HG03565 (cell line): ENCODE measurements around the gene RAPGEF5.

ENCODE experiments used
- ATAC-seq: cut with Tn5 transposase; IDR thresholded peaks from one replicate; pipeline ENCODE4 v1.9.1; 2021; ENCODE audit warnings: mild to moderate bottlenecking, moderate library complexity; ENCODE audit not compliant: unreplicated experiment

The RAPGEF5 gene

GRCh38 chr7:22317632-22318031 is 39.3 kb downstream of the RAPGEF5 start:
- no peak for ATAC-seq

GRCh38 chr7:22316914-22317313 is 40.0 kb downstream of the RAPGEF5 start:
- no peak for ATAC-seq

- ATAC-seq, result no peak
These were observed 49.1 kb downstream of the RAPGEF5 start for GRCh38 chr7:22307816-22308215.

GRCh38 chr7:22305706-22306105 is 51.2 kb downstream of the RAPGEF5 start:
- no peak for ATAC-seq

GRCh38 chr7:22302951-22303423 is 54.0 kb downstream of the RAPGEF5 start:
- no peak for ATAC-seq

- no peak for ATAC-seq
These were observed 54.8 kb downstream of the RAPGEF5 start for GRCh38 chr7:22302193-22302592.

GRCh38 chr7:22301790-22302189 is 55.2 kb downstream of the RAPGEF5 start:
- no peak for ATAC-seq

GRCh38 chr7:22300839-22301238 is 56.1 kb downstream of the RAPGEF5 start:
- ATAC-seq, result no peak

GRCh38 chr7:22296916-22297315 is 60.0 kb downstream of the RAPGEF5 start:
- ATAC-seq, result no peak

- ATAC-seq, result no peak
These were observed 60.7 kb downstream of the RAPGEF5 start for GRCh38 chr7:22296265-22296566.

GRCh38 chr7:22295402-22296264 is 61.3 kb downstream of the RAPGEF5 start:
- no peak for ATAC-seq

- no peak for ATAC-seq
These were observed 64.4 kb downstream of the RAPGEF5 start for GRCh38 chr7:22292531-22292930.

GRCh38 chr7:22291977-22292376 is 65.0 kb downstream of the RAPGEF5 start:
- no peak for ATAC-seq

GRCh38 chr7:22288202-22288601 is 68.8 kb downstream of the RAPGEF5 start:
- ATAC-seq, result no peak

- no peak for ATAC-seq
These were observed 69.5 kb downstream of the RAPGEF5 start for GRCh38 chr7:22287412-22287811.

GRCh38 chr7:22286436-22286835 is 70.5 kb downstream of the RAPGEF5 start:
- no peak for ATAC-seq

GRCh38 chr7:22281481-22281880 is 75.5 kb downstream of the RAPGEF5 start:
- no peak for ATAC-seq

GRCh38 chr7:22280031-22280430 is 76.9 kb downstream of the RAPGEF5 start:
- no peak for ATAC-seq

GRCh38 chr7:22278660-22279059 is 78.3 kb downstream of the RAPGEF5 start:
- ATAC-seq, result no peak

- no peak for ATAC-seq
These were observed 79.6 kb downstream of the RAPGEF5 start for GRCh38 chr7:22277375-22277774.

GRCh38 chr7:22275661-22276060 is 81.3 kb downstream of the RAPGEF5 start:
- ATAC-seq, result no peak

GRCh38 chr7:22271311-22271710 is 85.6 kb downstream of the RAPGEF5 start:
- ATAC-seq, result no peak

GRCh38 chr7:22270371-22270770 is 86.6 kb downstream of the RAPGEF5 start:
- no peak for ATAC-seq
